K562 (cell line): ENCODE results near the gene CHRND. TPM values are rescaled to one million over a fixed set of nuclear protein-coding genes. Genes with fewer than 3 reads are reported as not detected.

Experiments used
- ATAC-seq: fragments of 200-7000 bp; cut with Tn5 transposase; 3 replicates; pipeline ENCODE4 v1.9.1; 2020; ENCODE audit warnings: moderate library complexity
- BruUV-seq: library from RNA; stranded (reverse); fragments of 400-500 nt; replicated peaks from 2 replicates; lab custom pipeline; 2021; lab: Mats Ljungman, UMichigan
- CTCF ChIA-PET: fragments of 300-600 bp; formaldehyde crosslinking; extraction: SDS; loops from one replicate; lab custom pipeline; 2021; ENCODE audit warnings: low intra/inter-chr PET ratio; lab: Yijun Ruan, JAX
- POLR2A ChIA-PET: fragments of 300-600, 350-650 bp; sonication (Branson Sonifier 250); formaldehyde crosslinking; extraction: SDS; loops from one replicate; lab custom pipeline; 2021; ENCODE audit warnings: antibody characterized with exemption, inconsistent platforms; lab: Yijun Ruan, JAX
- DNase-seq, 4 experiments: peaks; one replicate each; pipeline versions ENCODE4 v3.0.0 to v3.0.0-alpha.2; 2011 to 2018; ENCODE audit warnings: low spot score in 3 of 4, mixed read lengths in 3 of 4; ENCODE audit errors: extremely low read depth in 1 of 4
- FAIRE-seq: peaks from 2 replicates; lab custom pipeline; 2011; peaks lifted over from hg19 to GRCh38; lab: Jason Lieb, UNC
- H2AFZ ChIP-seq: 2 replicates; pipeline ENCODE4 v1.6.0; 2011; ENCODE audit warnings: low read depth, low read length, control low read depth, inconsistent platforms
- H3K27ac ChIP-seq: fragments of 200-600 bp; 3 replicates; pipeline ENCODE4 v1.8.0; 2011; ENCODE audit warnings: low read depth, mild to moderate bottlenecking, control low read depth, inconsistent platforms, low read length, moderate library complexity, mixed read lengths; ENCODE audit errors: extremely low read depth
- H3K27me3 ChIP-seq, 2 experiments: fragments of 300-600 bp in 1 of 2; 2 replicates in 1 of 2; 3 replicates in 1 of 2; pipeline versions ENCODE4 v1.6.0 to v1.8.0; 2011; ENCODE audit warnings: inconsistent platforms in 2 of 2, low read length in 2 of 2, mild to moderate bottlenecking in 1 of 2, mixed read lengths in 1 of 2, moderate library complexity in 1 of 2; ENCODE audit not compliant: control insufficient read depth in 2 of 2, insufficient read depth in 2 of 2
- H3K36me3 ChIP-seq: fragments of 300-600 bp; 3 replicates; pipeline ENCODE4 v1.8.0; 2011; ENCODE audit warnings: mild to moderate bottlenecking, low read length, inconsistent platforms; ENCODE audit not compliant: control insufficient read depth, insufficient read depth
- H3K4me1 ChIP-seq, 2 experiments: fragments of 200-600 bp in 1 of 2; replicated peaks in 1 of 2; 2 replicates in 1 of 2; 3 replicates in 1 of 2; pipeline versions ENCODE4 v1.5.1 to v1.8.0; 2011; ENCODE audit warnings: inconsistent platforms in 2 of 2, low read length in 2 of 2, mild to moderate bottlenecking in 1 of 2, mixed read lengths in 1 of 2, moderate library complexity in 1 of 2; ENCODE audit not compliant: control insufficient read depth in 2 of 2, insufficient read depth in 2 of 2
- H3K4me2 ChIP-seq: 2 replicates; pipeline ENCODE4 v1.6.1; 2011; ENCODE audit warnings: low read length, control low read depth, inconsistent platforms, mixed read lengths; ENCODE audit not compliant: insufficient read depth
- H3K4me3 ChIP-seq: fragments of 200-600 bp; sonication (generic), shearing (Covaris generic); 2 replicates; pipeline ENCODE4 v1.5.1; 2016; ENCODE audit warnings: control low read depth, inconsistent platforms
- H3K79me2 ChIP-seq: fragments of 200-600 bp; 3 replicates; pipeline ENCODE4 v1.8.0; 2011; ENCODE audit warnings: low read length, inconsistent platforms; ENCODE audit not compliant: control insufficient read depth, insufficient read depth
- H3K9ac ChIP-seq, 2 experiments: 2 replicates each; pipeline versions ENCODE4 v1.6.0 to v1.6.1; 2011; ENCODE audit warnings: low read depth in 2 of 2, low read length in 2 of 2, control low read depth in 1 of 2, inconsistent platforms in 1 of 2, mild to moderate bottlenecking in 1 of 2, mixed read lengths in 1 of 2; ENCODE audit not compliant: insufficient read depth in 1 of 2
- H3K9me1 ChIP-seq: one replicate; pipeline ENCODE4 v1.6.0; 2011; ENCODE audit warnings: inconsistent platforms, mild to moderate bottlenecking, low read length, moderate library complexity; ENCODE audit not compliant: control insufficient read depth, insufficient read depth
- H3K9me3 ChIP-seq: replicated peaks from 2 replicates; pipeline ENCODE4 v1.5.1; 2011; ENCODE audit warnings: low read depth, low read length, inconsistent platforms; ENCODE audit not compliant: control insufficient read depth, insufficient read depth
- H4K20me1 ChIP-seq: replicated peaks from 2 replicates; pipeline ENCODE4 v1.6.1; 2011; ENCODE audit warnings: low read length, inconsistent platforms, mixed read lengths; ENCODE audit not compliant: control insufficient read depth, insufficient read depth
- HIVEP1 ChIP-seq: fragments of 250-450 bp; sonication (Bioruptor Pico); IDR thresholded peaks from 2 replicates; pipeline ENCODE4 v1.4.0; 2020; ENCODE audit warnings: mild to moderate bottlenecking
- HNRNPLL ChIP-seq: fragments of 200-400 bp; formaldehyde crosslinking; IDR thresholded peaks from 2 replicates; pipeline ENCODE4 v1.6.1; 2017; ENCODE audit warnings: low read length, low read depth, mild to moderate bottlenecking; ENCODE audit not compliant: poor library complexity, severe bottlenecking
- MYC ChIP-seq, 2 experiments: fragments of 250-450 bp in 1 of 2; sonication (Bioruptor Pico) in 1 of 2; IDR thresholded peaks; 2 replicates each; pipeline versions ENCODE4 v1.5.1 to v1.6.1; 2012 to 2021; ENCODE audit warnings: low read depth in 2 of 2, borderline replicate concordance in 1 of 2, improper control_type of control experiment in 1 of 2, low read length in 1 of 2, mild to moderate bottlenecking in 1 of 2, moderate library complexity in 1 of 2
- NR2C2 ChIP-seq, 2 experiments: fragments of 200-800 bp in 1 of 2; sonication (Bioruptor generic) in 1 of 2; sonication (generic) in 1 of 2; formaldehyde crosslinking in 1 of 2; IDR thresholded peaks; 2 replicates each; pipeline versions ENCODE4 v1.6.1 to v1.8.0; 2016 to 2022; ENCODE audit warnings: mild to moderate bottlenecking in 1 of 2, missing compliant biosample characterization in 1 of 2, missing genetic modification characterization in 1 of 2, missing genetic modification reagents in 1 of 2
- PHF8 ChIP-seq: fragments of 200-600 bp; sonication (generic); IDR thresholded peaks from 2 replicates; pipeline ENCODE4 v1.6.1; 2012; ENCODE audit warnings: mixed run types, mild to moderate bottlenecking, inconsistent platforms, low read length, moderate library complexity, borderline replicate concordance
- WGBS: fragments of 100-300 bp; shearing (Covaris generic); methylation state at CpG from one replicate; pipeline ENCODE4 v1.1.6; 2016; ENCODE audit warnings: low coverage, mixed read lengths; ENCODE audit not compliant: insufficient coverage; ENCODE audit errors: missing lambda C conversion rate; 5-methylcytosine and 5-hydroxymethylcytosine counted together
- in situ Hi-C: fragments of 300-500 bp; cut with MboI; formaldehyde crosslinking; loops from 4 replicates; pipeline ENCODE4 v1.15.0; 2018; ENCODE audit warnings: inconsistent platforms, mixed read lengths
- intact Hi-C: fragments of 100-400 bp; cut with micrococcal nuclease; formaldehyde crosslinking; loops from 2 replicates; pipeline ENCODE4 v1.14.2; 2022
- polyA plus RNA-seq, 8 experiments: library from polyadenylated mRNA; depleted of rRNA in 4 of 8; stranded (reverse) in 5 of 8; unstranded in 3 of 8; fragments of >200 nt; fragmentation: Nextera tagmentation in 2 of 8; fragmentation: Illumina TruSeq in 1 of 8; extraction: Ambion mirVana in 2 of 8; extraction: Trizol in 1 of 8; gene quantifications; 2 replicates each; pipeline versions ENCODE4 v1.2.1 to v1.2.3, GENCODE V29; 2011 to 2014; ENCODE audit warnings: inconsistent platforms in 1 of 8, missing spikeins in 1 of 8
- total RNA-seq, 7 experiments: library from RNA; depleted of rRNA in 6 of 7; stranded (reverse); fragments of >200 nt in 6 of 7; fragmentation: Illumina TruSeq in 2 of 7; extraction: Trizol in 2 of 7; gene quantifications; 2 replicates each; pipeline versions ENCODE4 v1.2.1 to v1.2.3, GENCODE V29; 2011 to 2021; ENCODE audit warnings: low replicate concordance in 1 of 7
- TF ChIP-seq, protein P1 (sequence below): fragments of 450-650 bp; IDR thresholded peaks from 2 replicates; pipeline ENCODE4 v1.6.1; 2018; ENCODE audit not compliant: partially characterized antibody
- TF ChIP-seq, protein P2 (sequence below), 2 experiments: IDR thresholded peaks; 2 replicates each; pipeline ENCODE4 v1.6.1; 2011; ENCODE audit warnings: borderline replicate concordance in 1 of 2, control low read depth in 1 of 2, low read depth in 1 of 2, low read length in 1 of 2, mild to moderate bottlenecking in 1 of 2, mixed read lengths in 1 of 2, moderate library complexity in 1 of 2; ENCODE audit not compliant: insufficient read depth in 1 of 2, insufficient read length in 1 of 2, poor library complexity in 1 of 2, severe bottlenecking in 1 of 2; ENCODE audit errors: extremely low read depth in 1 of 2

Gene CHRND
- total and polyA plus RNA-seq, 9 of the 15 experiments (the other 6 are each of a cell fraction or from before 2014, with no cell fraction given): not detected

DNA sequence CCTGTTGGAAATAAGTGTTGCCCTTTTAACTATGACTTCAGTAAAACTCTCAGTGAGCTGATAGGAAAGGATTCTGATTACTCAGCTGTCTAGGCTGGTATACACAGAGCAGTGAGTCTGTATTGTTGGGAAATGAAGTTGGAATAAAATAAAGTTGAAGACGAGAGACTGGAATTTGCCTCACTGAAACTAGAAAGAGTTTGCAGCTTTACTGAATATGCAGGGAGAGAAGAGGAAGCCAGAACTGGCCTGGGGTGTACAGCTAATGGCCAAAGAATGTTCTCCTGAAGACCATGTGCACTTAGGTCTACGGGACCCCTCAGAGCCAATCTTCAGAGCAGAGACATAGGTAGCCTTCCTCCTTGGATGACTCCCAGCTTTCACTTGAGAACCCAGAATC is 51.0 kb downstream of the CHRND start:
- intact Hi-C loops: no loop called here
- POLR2A ChIA-PET: interaction anchor here (0.7 to 1.6 kb wide), 2 partner anchors 9 to 1653 kb away, joined by 3 to 4 read pairs; no protein-coding TSS in a partner anchor
- Histone ChIP-seq H3K4me2 (no peak overlapping the region), H3K9me3 (no peaks in the 10 kb centered on the region), H3K27me3 (no peaks in the 10 kb centered on the region), H2AFZ (no peak overlapping the region), H3K9ac (no peak overlapping the region), H3K27ac (no peak overlapping the region), H4K20me1 (no peaks in the 10 kb centered on the region), H3K4me3 (no peak overlapping the region), H3K36me3 (peaks cover 22% of the 10 kb centered on the region; the same call in 2 of the 3 replicates)
- in situ Hi-C loops: no loop called here
- FAIRE-seq (no peak), ATAC-seq (no peak)
- CTCF ChIA-PET: no interaction called here
- WGBS: 83% methylated on average over 2 of the region's 2 CpGs
- no TSS peak for BruUV-seq
- no peak for TF ChIP-seq NR2C2 (CRISPR knock-in tag; IDR thresholded peaks at IDR 0.05)
- TF ChIP-seq NR2C2 (tag; IDR thresholded peaks at IDR 0.05): no peak
- no peak for TF ChIP-seq PHF8
- no peak for TF ChIP-seq HNRNPLL
- TF ChIP-seq, all 486 proteins: peak for 0
- no peaks in the 10 kb centered on the region for H3K4me1 ChIP-seq
- H3K9me1 ChIP-seq: no peaks in the 10 kb centered on the region
- no peaks in the 10 kb centered on the region for H3K79me2 ChIP-seq
- no peak for DNase-seq

DNA sequence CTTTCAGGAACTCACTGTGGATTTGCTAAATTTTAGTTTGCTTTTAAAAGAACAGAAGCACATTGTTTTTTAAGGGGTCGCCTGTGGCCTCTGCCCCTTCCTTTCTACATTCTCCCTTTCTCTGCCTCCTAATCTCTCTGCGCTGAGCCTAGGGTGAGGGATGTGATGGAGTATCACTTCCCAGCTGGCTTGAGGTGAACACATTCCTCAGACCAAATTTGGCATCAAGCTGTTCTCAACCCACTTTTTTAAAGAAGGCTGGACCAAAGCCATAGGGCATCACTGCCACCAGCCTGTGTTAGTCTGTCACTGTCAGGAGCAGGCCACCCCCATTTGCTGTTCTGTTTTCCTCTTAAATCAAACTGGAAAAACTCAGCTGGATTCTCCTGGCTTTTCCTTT is 51.9 kb downstream of the CHRND start:
- H3K27ac ChIP-seq: no peak overlapping the region
- 50% methylated on average over 2 of the region's 2 CpGs for WGBS
- no peaks in the 10 kb centered on the region for H4K20me1 ChIP-seq
- no peak overlapping the region for H3K4me2 ChIP-seq
- peaks cover 20% of the 10 kb centered on the region; the same call in 2 of the 3 replicates for H3K36me3 ChIP-seq
- no peak overlapping the region for H3K9ac ChIP-seq
- in situ Hi-C loops: no loop called here
- DNase-seq (no peak), FAIRE-seq (no peak), ATAC-seq (no peak)
- no peak overlapping the region for H2AFZ ChIP-seq
- H3K27me3 ChIP-seq: no peaks in the 10 kb centered on the region
- ChIA-PET CTCF (no interaction called here), POLR2A (interaction anchor here (1.6 kb wide), 1 partner anchor 10 kb away, joined by 4 read pairs; no protein-coding TSS in a partner anchor)
- intact Hi-C loops: no loop called here
- H3K9me3 ChIP-seq: no peaks in the 10 kb centered on the region
- no peaks in the 10 kb centered on the region for H3K4me1 ChIP-seq
- no peaks in the 10 kb centered on the region for H3K9me1 ChIP-seq
- no peaks in the 10 kb centered on the region for H3K79me2 ChIP-seq
- H3K4me3 ChIP-seq: no peak overlapping the region
- BruUV-seq: no TSS peak
- no peak for TF ChIP-seq MYC (IDR thresholded peaks at IDR 0.05; ENCODE audit: low read depth, low read length)
- no peak for TF ChIP-seq MYC (CRISPR knock-in tag; IDR thresholded peaks at IDR 0.05; ENCODE audit: borderline replicate concordance, low read depth)
- TF ChIP-seq, protein P1, sequence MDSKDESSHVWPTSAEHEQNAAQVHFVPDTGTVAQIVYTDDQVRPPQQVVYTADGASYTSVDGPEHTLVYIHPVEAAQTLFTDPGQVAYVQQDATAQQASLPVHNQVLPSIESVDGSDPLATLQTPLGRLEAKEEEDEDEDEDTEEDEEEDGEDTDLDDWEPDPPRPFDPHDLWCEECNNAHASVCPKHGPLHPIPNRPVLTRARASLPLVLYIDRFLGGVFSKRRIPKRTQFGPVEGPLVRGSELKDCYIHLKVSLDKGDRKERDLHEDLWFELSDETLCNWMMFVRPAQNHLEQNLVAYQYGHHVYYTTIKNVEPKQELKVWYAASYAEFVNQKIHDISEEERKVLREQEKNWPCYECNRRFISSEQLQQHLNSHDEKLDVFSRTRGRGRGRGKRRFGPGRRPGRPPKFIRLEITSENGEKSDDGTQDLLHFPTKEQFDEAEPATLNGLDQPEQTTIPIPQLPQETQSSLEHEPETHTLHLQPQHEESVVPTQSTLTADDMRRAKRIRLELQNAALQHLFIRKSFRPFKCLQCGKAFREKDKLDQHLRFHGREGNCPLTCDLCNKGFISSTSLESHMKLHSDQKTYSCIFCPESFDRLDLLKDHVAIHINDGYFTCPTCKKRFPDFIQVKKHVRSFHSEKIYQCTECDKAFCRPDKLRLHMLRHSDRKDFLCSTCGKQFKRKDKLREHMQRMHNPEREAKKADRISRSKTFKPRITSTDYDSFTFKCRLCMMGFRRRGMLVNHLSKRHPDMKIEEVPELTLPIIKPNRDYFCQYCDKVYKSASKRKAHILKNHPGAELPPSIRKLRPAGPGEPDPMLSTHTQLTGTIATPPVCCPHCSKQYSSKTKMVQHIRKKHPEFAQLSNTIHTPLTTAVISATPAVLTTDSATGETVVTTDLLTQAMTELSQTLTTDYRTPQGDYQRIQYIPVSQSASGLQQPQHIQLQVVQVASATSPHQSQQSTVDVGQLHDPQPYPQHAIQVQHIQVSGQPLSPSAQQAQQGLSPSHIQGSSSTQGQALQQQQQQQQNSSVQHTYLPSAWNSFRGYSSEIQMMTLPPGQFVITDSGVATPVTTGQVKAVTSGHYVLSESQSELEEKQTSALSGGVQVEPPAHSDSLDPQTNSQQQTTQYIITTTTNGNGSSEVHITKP: no peak
- TF ChIP-seq HIVEP1 (CRISPR knock-in tag): no peak
- TF ChIP-seq, protein P2, sequence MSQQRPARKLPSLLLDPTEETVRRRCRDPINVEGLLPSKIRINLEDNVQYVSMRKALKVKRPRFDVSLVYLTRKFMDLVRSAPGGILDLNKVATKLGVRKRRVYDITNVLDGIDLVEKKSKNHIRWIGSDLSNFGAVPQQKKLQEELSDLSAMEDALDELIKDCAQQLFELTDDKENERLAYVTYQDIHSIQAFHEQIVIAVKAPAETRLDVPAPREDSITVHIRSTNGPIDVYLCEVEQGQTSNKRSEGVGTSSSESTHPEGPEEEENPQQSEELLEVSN (IDR thresholded peaks at IDR 0.05; ENCODE audit: borderline replicate concordance in 1 of 2, extremely low read depth in 1 of 2, insufficient read depth in 1 of 2, insufficient read length in 1 of 2, low read depth in 1 of 2, low read length in 1 of 2, poor library complexity in 1 of 2, severe bottlenecking in 1 of 2): no peak
